Urothelium cell line (cell line): ENCODE measurements around the gene PTPN2.
"Not testable (repeated sequence)": the region's sequence is repeated elsewhere in the genome, so short reads cannot be mapped to it uniquely, and the experiment has no call there.

Experiments used
- DNase-seq: peaks from one replicate; pipeline ENCODE4 v3.0.0; 2011; ENCODE audit warnings: low spot score, mixed read lengths
- FAIRE-seq: peaks from 2 replicates; lab custom pipeline; 2011; peaks lifted over from hg19 to GRCh38; lab: Jason Lieb, UNC

The PTPN2 gene

DNA sequence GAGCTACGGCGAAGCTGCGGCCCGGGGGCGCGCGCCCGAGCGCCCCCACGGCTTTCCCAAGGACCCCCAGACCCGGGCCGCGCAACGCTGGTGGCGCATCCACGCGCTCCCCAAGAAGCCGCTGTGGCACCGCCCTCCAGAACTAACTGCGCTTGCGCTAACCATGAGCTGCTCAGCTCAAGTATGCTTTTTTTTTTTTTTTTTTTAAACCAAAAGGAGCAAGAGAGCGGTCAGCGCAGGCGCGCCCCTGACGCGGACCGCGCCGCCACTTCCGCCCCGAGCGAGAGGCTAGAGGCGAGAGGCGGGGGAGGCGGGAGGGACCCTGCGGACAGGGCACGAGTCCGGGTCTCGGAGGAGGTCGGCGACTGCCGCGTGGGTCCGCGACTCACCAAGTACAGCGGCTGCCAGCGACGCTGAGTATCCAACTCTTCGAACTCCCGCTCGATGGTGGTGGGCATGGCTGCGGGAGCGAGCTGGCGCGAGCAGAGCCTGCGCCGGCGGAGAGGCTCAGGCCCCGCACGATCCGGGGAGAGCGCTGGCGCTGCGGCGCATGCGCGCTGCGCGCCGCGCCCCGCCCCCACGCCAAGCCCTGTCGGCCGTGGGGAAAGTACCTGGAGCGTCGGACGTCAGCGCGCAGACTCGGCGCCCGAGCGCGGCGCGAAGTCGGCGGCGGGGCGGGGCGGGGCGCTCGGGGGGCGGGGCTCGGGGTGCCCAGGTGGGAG, at the start of gene PTPN2:
PTPN2 (minus strand) TSS at position 554 of the 722 bp plus-strand sequence; CDS start at position 458, 96 bp downstream.
- peak; percentile 100 for DNase-seq
- peak; percentile 99 for FAIRE-seq

DNA sequence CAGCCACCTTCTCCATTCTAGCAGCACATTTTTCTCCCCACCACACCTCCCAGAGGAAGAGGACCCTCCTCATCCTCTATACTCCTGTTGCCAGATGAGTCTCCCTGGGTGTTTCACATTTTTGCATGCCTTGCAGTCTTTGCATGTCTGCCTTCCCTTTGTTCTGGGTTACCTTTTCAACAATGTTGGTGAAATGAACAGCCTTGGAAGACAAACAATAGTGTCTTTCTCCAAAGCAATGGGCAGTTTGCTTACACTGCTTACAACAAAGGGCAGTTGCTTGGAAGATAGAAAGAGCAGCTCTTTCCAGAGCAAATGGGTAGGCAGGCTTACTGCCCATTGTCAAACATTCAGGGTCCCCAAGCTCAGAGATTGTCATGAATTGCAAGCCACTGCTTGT, 49.3 kb upstream of the PTPN2 start:
- peak; percentile 90 for FAIRE-seq

GRCh38 chr18:12930908-12931307, 46.9 kb upstream of the PTPN2 start:
- DNase-seq: no peak
- FAIRE-seq: peak; percentile 72

More for the DNA sequence above, 49.3 kb upstream of the PTPN2 start:
- no peak for DNase-seq

- DNase-seq: no peak
- FAIRE-seq: no peak
Measured at GRCh38 chr18:12930376-12930775, 46.3 kb upstream of the PTPN2 start.

DNA sequence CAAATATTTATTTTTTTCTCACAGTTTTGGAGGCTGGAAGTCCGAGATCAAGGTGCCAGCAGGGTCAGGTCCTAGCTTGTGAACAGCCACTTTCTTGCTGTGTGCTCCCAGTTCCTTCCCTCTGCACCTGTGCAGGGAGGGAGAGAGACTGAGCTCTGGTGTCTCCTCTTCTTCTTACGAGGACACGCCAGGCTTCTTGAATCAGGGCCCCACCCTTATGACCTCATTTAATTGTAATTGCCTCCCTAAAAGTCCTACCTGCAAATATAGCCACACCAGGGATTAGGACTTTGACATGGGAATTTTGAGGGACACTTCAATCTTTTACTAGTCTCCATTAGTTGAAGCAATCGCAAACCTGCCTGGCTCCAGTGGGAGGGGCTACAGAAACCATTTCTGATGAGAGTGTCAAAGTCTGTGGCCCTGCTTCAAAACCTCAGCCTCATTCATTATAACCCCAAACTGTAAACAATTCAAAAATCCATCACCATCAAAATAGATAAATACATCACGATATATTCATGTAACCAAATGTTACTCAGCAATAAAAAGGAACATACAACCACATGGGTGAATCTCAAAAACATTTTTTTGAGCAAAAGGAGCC, 45.5 kb upstream of the PTPN2 start:
- DNase-seq: no peak
- no peak for FAIRE-seq

GRCh38 chr18:12928641-12929040, 44.6 kb upstream of the PTPN2 start:
- no peak for FAIRE-seq
- no peak for DNase-seq

- FAIRE-seq (no peak), DNase-seq (no peak)
Measured at GRCh38 chr18:12928206-12928605, 44.2 kb upstream of the PTPN2 start.

DNA sequence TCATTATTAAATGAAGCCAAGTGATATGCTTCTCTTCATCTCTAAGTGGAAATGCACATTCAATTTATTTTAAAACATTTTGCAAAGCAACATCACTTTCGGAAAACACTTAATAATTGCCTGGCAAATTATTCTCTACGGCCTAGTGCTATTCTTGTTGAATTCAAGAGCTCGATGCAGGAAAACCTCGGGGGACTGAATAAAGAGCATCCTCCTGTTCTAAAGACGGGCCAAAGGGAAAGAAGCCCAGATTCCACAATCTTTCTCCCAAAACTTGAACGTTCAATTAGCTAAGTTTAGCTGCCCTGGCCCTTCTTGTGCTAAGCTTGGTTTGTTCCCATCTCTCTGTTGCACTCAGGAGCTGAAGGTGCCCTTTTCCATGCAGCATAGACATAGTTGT, 40.6 kb upstream of the PTPN2 start:
- FAIRE-seq (no peak), DNase-seq (no peak)

DNA sequence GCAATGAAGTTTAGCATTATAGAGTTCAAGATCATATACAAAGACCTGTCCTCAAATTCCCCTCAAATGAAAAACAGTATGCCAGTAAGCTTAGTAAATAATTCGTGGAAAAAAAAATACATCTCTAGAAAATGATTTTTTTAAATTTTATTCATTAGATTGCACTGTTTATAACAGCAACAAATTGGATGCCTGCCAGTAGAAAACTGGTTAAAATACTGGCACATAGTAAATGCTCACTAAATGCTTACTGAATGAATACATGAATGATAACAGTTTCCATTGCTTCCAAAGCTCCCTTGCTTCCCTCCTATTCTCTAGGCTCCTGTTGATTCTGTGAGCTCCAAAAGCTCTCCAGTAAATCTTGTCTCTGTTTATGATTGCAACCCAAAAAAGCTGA, 38.2 kb upstream of the PTPN2 start:
- DNase-seq (no peak), FAIRE-seq (no peak)

- FAIRE-seq (peak; percentile 94), DNase-seq (no peak)
Measured at GRCh38 chr18:12921178-12921577, 37.1 kb upstream of the PTPN2 start.

GRCh38 chr18:12911929-12912703, 28.1 kb upstream of the PTPN2 start:
- DNase-seq: no peak

DNA sequence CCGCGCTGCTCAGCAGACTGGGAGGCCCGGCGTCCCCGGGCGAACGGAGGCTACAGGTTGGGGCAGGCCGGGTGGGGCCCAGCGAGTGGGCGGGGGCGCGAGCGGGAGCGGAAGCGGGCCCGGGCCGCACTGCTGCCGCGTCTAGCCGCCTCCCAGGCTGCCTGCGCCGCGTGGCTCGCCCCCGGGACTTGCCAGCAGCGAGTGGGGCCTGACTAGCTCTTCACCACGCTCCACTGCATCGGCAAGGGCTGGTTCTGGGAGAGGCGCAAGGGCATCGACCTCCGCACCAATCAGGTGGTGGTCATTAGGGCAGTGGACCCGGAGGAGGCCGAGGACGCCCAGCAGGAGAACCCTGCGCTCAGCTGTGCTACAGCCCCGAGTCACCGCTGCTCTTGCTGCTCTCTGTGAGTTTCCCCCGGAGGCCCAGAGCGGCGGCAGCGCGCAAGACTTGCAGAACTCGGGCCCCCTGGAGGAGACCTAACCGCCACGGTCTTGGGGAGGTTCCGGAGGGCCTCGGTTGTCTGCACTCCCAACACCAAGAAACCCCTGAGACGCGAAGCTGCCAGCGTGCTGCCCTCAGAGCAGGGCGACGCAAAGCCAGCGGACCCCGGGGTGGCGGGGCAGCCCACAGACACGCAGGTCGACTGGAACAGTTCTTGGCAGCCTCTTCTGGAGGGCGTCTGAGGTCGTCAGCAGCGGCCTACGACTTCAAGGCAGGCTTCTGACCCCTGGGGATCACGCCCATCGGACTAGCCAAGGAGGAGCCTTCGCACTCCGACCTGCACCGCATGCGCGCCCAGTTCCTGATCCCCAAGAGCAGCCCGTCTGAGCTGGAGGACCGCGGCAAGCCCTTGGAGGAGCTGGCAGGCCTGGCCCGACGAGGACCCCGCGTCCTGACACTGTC, 27.2 kb upstream of the PTPN2 start:
- DNase-seq (no peak), FAIRE-seq (peak; percentile 40)

More at GRCh38 chr18:12911929-12912703, 28.1 kb upstream of the PTPN2 start:
- peak; percentile 77 for FAIRE-seq

DNA sequence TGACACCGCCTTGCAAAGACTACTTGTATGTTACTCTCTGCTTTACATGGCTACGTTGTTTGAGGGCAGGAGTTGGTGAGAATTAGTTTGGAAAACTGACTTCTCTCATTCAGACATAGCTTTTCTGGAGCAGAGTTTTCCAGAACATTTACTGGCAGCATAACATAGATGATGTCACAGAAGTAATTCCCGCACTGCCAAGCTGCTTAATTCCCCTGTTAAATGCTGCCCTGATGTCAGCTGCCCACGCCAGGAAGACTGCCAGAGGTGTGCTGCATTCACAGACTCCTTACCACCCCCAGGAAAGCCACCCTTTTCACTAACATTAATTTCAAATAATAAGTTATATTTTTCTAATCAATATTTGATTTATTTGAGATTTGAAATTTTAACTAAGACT, 24.7 kb upstream of the PTPN2 start:
- FAIRE-seq: no peak
- no peak for DNase-seq

DNA sequence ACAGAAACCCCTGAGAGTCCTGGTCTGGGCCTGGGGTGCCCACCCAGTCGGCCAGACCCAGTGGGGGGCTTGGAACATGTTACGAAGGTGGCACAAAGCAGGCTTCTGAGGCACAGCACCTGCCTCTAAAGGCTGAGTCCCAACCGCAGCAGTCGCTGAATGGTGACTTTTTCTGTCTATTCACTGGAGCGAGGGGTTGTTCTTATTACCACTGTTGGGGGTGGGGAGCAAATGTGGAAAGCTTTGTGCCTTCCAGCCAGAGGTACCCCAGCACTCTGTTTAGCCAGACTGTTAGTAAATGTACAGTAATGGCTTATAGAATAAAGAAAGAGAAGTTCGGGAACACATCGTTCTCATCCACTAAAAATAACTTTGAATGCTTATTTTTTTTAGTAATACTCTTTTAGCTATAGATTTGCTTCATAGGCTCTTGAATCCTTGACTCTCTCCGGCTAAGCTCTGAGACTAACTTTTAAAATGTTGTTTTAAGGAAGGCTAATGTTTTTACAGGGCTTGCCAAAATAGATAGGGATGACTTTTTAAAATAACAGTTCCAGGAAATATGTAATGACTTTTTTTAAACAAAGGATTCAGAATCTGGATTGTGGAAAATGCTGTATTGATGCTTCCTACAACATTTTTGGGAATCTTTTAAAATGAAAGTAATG, 23.4 kb upstream of the PTPN2 start:
- DNase-seq (no peak), FAIRE-seq (peak; percentile 42)

DNA sequence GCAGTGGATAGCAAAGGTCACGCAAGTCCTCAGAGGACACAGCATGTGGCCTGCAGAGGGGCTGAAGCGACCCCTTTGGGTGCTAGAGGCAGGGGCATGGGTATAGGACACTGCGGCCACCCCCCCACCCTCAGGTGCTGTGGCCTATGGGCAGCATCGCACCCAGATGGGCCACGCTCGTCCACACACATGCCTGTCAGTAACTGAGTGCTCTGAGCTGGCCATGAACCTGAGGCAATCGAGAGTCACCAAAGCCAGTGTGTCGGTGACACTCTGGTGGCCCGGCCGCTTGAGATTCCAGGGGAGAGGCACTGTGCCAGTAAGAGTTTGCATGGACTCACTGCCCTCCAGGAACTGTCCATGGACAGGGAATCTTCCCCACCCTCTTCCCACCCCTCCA, 22.7 kb upstream of the PTPN2 start:
- DNase-seq: no peak
- FAIRE-seq: peak; percentile 85

DNA sequence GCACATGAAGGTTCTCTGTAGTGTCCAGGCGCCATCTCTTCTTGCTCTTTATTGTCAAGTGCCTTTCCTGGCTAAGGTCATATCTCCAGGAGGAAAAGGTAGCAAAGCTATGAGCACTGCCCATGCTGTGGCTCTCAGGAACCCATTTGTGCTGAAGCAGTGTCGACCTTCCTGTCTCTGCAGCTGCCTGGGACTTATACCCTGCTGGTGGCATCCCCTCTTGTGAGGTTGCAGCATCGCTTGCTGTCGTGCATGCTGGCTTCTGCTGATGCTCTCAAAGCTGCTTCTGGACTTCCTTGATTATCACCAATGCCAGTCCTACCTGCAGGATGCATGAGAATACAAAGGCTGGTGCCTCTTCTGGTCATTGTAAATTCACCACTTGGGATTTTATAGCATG, 22.1 kb upstream of the PTPN2 start:
- peak; percentile 5 for FAIRE-seq
- no peak for DNase-seq

GRCh38 chr18:12904012-12904516, 20.0 kb upstream of the PTPN2 start:
- no peak for DNase-seq
- FAIRE-seq: peak; percentile 58

DNA sequence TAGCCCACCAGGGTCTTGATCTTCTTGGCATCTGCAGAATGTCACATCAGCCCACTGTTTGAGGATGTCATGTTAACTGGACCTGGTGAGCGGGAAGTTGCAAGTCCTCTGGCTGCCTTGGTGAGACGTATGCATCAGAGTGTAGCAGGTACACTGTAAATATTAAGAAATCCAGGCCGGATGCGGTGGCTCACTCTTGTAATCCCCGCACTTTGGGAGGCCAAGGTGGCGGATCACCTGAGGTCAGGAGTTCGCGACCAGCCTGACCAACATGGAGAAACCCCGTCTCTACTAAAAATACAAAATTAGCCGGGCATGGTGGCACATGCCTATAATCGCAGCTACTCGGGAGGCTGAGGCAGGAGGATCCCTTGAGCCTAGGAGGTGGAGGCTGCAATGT, 17.2 kb upstream of the PTPN2 start:
- DNase-seq, FAIRE-seq: not testable (repeated sequence)

DNA sequence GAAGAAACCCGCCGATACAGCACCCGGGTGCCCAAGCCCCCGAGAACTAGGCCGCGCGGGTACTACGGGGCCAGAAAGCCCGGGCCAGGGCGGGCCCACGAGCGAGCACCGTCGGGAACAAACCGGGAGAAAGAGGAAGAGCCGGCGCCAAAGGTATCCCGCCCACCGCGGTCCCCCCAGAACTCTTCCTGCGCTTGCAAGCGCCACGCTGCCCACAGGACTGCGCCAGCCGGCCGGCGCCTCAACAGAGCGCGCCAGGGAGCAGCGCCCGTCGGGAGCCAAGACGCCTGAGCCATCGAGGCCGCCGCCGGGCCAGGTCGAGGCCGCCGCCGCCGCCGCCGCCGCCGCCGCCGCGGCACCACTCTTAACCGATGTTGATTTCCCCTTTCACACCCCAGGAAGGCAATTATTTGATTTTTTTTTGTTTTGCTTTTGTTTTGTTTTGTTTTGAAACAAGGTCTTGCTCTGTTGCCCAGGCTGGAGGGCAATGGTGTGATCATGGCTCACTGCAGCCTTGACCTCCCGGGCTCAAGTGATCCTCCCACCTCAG, 12.8 kb upstream of the PTPN2 start:
- not testable (repeated sequence) for DNase-seq
- peak; percentile 50 for FAIRE-seq

DNA sequence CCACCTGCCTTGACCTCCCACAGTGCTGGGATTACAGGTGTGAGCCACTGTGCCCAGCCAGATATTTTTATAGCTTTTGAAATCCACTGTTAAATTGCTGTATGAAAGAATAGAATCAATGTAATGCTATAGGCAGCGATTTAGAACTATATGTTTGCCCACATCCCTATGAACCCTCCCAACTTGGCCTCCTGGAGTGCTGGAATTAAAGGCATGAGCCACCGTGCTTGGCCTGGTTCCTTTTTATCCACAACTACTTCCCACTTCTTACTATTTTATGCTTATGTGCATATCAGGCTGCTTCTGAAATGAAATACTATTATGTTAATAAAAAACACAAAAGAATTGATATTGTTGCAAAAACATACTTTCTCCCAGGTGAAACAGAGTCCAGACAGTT, 11.6 kb upstream of the PTPN2 start:
- FAIRE-seq (peak; percentile 82), DNase-seq (no peak)
